HG03378 (cell line): ENCODE data around the gene YIPF2.
"Not testable (repeated sequence)": the region's sequence is repeated elsewhere in the genome, so short reads cannot be mapped to it uniquely, and the experiment has no call there.

Experiments
- ATAC-seq: cut with Tn5 transposase; IDR thresholded peaks from one replicate; pipeline ENCODE4 v1.9.1; 2021; ENCODE audit warnings: mild to moderate bottlenecking, moderate library complexity; ENCODE audit not compliant: unreplicated experiment

Gene YIPF2

DNA sequence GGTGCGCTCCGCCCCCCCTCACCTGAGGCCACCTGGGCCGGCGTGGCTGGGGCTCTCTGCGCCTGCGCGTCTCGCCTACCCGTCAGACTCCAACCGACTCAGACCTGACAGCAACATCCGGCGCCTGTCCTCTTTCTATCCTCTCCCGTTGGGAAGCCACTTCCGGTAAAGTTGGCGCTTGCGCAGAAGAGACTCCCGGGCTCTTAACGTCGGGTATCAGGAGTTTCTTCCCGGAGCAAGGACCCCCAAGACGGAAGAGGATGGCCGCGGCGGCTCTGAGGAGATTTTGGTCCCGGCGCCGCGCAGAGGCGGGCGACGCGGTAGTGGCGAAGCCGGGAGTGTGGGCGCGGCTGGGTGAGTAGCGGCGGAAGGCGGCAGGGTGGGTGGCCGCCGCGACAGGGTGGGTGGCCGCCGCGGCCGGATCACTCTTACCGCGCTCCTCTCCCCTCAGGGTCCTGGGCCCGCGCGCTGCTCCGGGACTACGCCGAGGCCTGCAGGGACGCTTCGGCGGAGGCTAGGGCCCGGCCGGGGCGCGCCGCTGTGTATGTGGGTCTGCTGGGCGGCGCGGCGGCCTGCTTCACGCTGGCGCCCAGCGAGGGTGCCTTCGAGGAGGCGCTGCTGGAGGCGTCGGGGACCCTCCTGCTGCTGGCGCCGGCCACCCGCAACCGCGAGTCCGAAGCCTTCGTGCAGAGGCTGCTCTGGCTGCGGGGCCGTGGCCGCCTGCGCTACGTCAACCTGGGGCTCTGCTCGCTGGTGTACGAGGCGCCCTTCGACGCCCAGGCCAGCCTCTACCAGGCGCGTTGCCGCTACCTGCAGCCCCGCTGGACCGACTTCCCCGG lies at the start of gene YIPF2, which contains the start of gene TIMM29:
Gene YIPF2, minus strand, starts transcription at position 77 of the 839 bp plus-strand sequence. CDS start 229 bp downstream, outside the sequence.
Gene TIMM29, plus strand, starts transcription at position 249 of the 839 bp plus-strand sequence. Its CDS starts 12 bp downstream, at position 261.
- peak; percentile 79 for ATAC-seq

DNA sequence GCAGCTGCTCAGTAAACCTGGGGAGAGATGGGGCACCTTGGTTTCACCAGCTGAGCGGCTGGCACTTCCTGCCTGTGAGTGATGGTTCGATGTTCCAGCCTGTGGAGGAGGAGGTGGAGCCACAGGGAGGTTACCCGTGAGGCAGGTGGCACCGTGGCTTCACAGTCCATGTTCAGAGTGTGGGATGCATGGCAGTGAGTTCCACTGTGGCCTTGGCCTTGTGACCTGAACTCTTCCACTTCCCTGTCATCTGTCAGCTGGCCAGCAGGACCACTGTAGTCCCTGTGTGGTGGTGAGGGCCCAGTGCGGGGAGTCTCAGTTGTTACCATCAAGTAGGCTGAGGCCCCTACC lies 49.3 kb upstream of the YIPF2 start:
- no peak for ATAC-seq

DNA sequence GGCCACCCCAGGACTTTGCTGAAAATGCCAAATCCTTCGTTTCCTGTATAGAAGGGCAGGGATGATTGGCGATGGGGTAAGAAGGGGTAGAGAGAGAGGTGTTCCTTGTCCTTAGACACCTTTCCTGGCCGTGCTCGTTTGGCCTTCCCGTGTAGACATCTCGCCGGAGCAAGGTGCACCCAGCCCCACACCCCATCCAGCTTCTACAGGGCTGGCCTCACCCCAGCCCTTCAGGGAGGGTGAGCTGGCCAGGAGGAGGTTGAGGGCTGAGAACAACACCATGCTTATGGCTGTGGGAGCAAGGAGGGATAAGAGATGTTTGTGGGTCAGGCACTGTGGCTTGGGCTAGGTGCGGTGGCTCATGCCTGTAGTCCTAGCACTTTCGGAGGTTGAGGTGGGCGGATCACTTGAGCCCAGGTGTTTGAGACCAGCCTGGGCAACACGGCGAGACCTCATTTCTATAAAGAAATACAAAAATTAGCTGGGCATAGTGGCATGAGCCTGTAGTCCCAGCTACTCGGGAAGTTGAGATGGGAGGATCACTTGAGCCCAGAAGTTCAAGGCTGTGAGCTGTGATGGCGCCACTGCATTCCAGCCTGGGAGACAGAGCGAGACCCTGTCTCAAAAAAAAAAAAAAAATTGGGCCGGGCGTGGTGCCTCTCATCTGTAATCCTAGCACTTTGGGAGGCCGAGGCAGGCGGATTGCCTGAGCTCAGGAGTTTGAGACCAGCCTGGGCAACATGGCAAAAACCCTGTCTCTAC lies 47.9 kb upstream of the YIPF2 start:
- no peak for ATAC-seq

DNA sequence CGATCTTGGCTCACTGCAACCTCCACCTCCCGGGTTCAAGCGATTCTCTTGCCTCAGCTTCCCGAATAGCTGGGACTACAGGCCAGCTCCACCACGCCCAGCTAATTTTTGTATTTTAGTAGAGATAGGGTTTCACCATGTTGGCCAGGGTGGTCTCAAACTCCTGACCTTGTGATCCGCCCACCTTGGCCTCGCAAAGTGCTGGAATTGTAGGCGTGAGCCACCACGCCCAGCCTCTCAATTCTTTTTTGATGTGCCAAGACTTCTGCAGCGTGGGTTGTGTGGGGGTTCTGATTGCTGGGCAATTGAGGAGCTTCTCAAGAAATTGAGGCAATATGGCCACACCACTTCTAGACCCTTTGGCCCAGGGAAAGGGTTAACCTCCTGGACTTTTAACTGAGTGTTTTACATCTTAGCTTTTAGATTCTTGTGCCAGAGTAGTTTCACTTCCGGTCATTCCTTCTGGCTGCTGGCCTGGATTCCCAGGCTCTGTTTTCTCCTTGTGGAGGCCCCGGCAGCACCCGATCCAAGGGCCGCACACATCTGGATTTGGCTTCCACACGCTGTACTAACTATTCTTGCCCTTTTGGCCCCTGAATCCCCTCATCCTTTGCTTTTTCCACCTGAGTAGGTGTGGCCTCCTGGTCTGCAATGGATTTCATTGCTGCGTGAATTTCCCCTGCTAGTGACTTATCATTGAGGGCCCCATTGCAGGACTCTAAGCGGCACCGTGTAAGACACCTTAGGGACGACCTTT lies 47.1 kb upstream of the YIPF2 start:
- no peak for ATAC-seq

DNA sequence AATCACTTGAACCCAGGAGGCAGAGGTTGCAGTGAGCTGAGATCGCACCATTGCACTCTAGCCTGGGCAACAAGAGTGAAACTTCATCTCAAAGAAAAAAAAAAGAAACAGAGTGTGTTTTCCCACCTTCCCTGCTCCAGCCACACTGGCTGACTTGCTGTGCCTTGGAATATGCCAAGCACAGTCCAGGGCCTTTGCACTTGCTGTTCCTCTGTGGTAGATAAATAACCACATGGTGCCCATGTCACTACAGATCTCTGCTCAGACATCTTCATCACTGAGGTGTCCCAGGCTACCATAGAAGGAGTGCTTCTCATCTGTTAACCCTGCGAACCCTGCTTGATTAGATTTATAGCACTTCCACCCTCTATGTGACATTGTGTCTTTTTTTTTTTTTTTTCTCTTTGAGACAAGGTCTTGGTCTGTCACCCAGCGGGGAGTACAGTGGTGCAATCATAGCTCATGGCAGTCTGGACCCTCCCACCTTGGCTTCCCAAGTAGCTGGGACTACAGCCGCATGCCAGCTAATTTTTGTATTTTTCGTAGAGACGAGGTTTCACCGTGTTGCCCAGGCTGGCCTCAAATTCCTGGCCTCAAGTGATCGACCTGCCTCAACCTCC lies 42.8 kb upstream of the YIPF2 start:
- ATAC-seq, result no peak

DNA sequence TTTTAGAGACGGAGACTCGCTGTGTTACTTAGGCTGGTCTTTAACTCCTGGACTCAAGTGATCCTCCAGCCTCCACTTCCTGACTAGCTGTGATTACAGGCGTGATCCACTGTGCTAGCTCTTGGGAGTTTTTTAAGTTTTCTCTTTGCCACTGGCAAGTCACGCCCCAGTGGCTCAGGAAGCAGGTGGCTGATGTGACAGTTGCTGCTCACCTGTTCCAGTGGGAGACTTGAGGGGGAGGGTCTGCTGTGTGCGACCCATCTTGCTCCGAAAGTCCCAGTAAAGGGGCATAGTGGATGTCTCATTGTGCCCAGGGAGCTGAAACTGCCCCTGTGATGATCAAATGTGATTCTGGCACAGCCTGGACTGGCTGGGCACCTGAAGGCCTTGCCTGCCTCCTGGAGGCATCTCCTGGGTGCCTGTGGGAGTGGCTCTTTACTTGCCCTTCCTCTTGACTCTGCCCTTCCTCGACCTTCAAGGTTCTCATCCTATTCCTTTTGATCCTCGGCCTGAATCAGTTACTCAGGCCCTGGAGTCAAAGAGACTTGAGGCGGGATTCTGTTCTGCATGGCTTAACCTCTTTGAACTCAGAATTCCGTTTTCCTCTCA lies 40.2 kb upstream of the YIPF2 start:
- no peak for ATAC-seq

DNA sequence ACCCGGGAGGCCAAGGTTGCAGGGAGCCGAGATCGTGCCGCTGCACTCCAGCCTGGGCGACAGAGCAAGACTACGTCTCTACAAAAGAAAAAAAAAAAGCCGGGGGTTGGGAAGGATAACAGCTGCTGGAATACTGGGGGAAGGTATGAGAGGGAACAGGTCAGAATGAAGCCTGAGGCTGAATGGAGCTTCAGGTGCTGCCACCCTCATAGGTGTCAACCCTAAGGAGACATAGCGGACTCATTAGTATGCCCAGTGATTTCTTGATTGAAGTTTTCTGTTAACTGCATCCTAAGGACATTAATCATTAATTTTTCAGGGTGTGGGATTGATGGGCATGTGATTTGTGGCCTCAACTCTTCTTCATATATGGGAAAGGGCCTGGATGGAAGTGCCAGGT lies 38.4 kb upstream of the YIPF2 start:
- ATAC-seq, result no peak

DNA sequence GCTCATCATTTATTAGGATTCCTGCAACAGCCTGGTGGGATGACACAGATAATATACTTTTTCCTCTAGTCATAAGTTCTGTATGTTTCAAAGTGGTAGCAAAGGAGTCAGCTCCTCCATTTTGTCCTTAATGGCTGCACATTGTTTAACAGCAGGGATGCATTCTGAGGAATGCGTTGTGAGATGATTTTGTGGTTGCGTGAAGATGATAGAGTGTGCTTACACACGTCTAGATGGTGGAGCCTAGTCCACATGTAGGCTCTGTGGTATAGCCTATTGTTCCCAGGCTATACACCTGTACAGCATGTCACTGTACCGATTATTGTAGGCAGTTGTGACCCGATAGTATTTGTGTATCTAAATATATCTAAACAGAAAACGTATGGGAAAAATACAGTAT lies 37.0 kb upstream of the YIPF2 start:
- no peak for ATAC-seq

DNA sequence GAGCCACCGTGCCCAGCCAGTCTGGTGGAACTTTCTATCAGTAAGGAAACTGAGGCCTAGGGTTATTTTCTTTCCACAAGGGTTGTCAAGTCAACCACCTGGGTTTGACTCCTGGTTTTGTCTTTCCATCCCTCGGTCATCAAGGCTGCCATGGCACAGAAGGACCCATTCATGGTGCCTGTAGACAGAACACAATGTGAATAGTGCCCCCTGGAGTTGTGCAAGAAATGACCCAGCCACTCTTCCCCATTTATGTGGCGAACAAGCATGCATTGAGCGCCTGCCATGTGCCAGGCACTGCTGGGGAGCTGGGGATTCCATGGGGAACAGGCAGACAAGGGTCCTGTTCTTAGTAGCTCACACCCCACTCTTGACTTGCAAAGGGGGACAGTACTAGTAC lies 36.5 kb upstream of the YIPF2 start:
- ATAC-seq, result no peak

DNA sequence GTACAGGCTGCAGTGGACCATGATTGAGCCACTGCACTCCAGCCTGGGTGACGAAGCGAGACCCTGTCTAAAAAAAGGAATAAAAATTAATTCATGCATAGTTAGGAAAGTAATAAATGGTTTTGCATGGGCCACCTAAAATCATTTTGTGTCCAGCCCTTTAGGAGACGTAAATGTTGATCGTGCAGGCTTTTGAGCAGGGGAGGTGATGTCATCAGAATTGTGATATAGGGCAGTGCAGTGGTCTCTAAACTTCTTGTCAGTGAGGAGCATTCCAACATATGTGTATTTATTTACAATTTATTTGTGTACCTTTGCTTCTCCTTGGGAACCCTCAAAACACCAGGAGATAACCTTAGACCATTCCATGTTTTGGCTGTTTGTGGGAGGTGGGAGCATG lies 35.4 kb upstream of the YIPF2 start:
- no peak for ATAC-seq

DNA sequence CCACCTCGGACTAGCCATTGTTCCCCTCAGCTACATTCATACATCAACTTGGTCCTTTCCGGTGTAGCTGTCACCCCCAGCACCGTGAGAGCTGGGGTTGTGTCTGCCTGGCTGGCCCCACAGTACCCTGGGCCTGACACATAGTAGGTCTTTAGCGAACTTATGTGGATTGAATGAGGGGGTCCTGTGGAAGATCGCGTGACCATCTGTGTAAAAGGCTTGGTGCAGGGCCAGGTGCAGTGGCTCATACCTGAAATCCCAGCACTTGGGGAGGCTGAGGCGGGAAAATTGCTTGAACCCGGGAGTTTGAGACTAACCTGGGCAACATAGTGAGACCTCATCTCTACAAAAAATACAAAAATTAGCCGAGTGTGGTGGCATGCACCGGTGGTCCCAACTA lies 34.4 kb upstream of the YIPF2 start:
- no peak for ATAC-seq

DNA sequence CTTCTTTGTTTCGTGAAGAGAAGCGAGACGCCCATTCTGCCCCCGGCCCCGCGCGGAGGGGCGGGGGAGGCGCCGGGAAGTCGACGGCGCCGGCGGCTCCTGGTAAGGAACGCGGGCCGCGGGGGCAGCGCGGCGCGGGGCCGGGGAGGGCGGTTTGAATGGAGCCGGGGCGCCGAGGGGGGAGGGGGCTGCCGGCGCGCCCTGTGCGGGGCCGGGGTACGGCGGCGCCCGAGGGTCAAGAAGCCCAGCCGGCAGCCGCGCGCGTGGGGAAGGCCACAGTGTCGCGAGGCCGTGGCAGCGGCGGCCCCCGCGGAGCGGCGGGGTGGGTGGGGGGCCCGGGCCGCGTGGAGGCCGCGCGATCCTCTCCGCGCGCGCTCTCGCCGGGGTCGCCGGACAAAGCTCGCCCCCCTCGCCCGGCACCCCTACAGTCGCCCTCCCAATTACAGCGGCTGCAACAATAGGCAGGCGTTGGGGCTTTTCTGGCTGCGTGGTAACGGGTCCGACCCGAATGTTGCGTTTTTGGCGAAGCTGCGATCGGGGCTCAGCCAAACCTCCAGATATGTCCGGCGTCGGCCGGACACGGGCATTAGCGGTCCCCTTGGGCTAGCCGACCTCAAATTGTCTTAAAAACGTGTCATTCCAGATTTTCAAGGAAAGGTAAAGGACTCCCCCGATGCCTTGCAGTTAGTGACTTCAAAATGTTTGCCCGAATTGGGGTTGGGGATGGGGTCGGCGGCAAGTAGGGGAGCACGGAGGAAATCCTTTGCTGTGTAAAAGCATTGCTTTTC lies 32.8 kb upstream of the YIPF2 start:
- no peak for ATAC-seq

DNA sequence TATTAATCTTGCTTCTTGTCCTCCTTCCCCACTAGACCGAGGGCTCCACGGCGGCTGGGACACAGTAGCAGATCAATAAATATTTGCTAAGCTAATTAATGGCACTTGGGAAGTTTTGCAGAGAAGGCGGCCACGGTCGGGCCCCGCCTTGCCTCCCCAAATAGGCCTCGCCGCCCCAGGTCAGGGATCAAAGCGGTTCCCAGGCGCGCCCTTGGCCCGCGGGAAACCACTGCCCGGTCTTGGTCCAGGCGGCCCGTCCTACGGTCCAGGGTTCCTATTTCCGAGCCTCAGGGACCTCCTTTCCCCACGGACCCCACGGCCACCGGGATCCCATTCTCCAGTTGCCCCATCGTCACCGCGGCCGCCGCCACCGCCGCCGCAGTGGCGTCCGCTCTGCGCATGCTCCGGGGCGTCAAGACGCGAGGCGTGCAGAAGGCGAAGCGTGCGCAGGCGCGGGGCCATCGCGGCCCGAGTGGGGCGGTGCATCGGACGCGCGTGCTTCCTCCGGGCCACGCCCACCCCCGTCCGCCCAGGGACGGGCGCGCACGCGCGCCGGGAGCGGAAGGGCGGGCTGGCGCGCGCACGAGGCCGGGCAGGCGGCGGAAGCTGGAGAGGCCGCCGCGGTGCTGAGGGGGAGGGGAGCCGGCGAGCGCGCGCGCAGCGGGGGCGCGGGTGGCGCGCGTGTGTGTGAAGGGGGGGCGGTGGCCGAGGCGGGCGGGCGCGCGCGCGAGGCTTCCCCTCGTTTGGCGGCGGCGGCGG lies 32.1 kb upstream of the YIPF2 start, which contains the start of gene SMARCA4:
Gene SMARCA4, plus strand, starts transcription at position 717 of the 759 bp plus-strand sequence. CDS start 23,122 bp downstream, outside the sequence.
- peak; percentile 52 for ATAC-seq

DNA sequence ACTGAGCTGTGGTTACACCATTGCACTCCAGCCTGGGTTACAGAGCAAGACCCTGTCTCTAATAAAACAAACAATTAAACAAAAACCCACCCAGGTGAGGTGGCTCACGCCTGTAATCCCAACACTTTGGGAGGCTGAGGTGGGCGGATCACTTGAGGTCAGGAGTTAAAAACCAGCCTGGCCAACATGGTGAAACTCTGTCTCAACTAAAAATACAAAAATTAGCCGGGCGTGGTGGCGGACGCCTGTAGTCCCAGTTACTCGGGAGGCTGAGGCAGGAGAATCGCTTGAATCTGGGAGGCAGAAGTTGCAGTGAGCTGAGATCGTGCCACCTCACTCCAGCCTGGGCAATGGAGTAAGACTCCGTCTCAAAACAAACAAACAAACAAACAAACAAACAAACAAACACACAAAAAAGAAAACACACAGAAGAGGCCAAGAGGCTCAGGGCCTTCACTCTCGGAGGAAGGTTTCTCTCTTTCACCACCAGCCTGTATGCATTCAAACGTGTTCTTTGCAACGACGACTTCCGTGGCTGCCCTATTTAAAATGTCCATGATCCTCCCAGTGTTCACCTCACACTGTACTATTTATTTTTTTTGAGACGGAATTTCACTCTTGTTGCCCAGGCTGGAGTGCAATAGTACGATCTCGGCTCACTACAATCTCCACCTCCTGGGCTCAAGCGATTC lies 31.0 kb upstream of the YIPF2 start:
- ATAC-seq, result not testable (repeated sequence)

DNA sequence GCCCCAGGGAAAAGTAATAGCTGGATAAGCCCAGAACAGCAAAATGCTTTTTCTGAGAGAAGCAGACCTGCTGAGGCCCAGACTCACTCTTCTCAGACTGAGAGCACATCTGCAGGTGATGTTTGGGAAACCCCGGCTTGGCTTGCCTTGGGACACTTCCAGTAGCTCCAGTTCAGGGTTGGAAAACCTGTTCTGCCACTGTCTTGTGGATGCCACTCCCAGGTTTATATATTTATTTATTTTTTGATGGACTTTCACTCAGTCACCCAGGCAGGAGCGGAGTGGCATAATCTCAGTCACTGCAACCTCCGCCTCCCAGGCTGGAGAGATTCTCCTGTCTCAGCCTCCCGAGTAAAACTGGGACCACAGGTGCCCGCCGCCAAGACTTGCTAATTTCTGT lies 24.4 kb upstream of the YIPF2 start:
- no peak for ATAC-seq

DNA sequence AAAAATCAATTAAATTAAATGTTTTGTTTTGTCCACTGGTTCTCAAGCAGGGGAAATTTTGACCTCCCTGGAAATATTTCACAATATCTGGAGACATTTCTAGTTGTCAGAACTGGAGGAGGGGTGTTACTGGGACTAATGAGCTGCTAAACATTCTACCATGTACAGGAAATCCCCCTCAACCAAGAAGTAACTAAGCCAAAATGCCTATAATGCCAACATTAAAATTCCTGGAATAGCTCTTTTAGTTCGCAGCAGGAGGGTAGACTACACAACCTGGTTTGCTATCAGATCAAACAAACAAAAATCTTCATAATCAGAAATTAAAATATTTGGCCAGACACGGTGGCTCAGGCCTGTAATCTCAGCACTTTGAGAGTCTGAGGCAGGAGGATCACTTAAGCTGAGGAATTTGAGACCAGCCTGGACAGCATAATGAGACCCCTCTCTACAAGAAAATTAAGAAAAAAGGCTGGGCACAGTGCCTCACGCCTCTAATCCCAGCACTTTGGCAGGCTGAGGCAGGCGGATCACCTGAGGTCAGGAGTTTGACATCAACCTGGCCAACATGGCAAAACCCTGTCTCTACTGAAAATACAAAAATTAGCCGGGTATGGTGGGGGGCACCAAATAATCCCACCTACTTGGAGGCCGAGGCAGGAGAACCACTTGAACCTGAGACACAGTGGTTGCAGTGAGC lies 18.7 kb upstream of the YIPF2 start:
- ATAC-seq, result no peak

DNA sequence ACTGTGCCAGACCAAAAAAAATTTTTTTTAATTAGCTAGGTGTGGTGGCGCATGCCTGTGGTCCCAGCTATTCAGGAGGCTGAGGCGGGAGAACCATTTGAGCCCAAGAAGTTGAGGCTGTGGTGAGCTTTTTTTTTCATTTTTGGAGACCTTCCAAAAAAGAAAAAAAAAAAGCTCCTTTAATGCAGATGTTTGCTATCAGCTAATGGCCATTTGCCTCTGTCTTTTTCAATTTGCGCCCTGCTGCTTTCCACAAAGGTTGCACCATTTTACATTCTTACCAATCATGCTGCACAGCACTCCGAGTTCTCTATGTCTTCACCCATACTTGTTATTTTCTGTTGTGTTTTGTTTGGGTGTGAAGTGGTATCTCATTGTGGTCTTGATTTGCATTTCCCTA lies 16.8 kb upstream of the YIPF2 start:
- ATAC-seq, result no peak

DNA sequence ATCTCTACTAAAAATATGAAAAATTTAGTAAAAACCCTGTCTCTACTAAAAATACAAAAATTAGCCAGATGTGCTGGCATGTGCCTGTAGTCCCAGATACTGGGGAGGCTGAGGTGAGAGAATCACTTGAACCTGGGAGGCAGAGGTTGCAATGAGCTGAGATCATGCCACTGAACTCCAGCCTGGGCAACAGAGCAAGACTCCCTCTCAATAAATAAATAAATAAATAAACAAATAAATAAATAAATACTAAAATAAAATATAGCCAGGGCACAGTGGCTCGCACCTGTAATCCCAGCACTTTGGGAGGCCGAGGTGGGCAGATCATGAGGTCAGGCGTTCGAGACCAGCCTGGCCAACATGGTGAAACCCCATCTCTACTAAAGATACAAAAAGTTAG lies 15.0 kb upstream of the YIPF2 start:
- ATAC-seq, result not testable (repeated sequence)
